Neuronal stem cell (in vitro differentiated cells): ENCODE data around the gene FAM193A.
"Not testable (repeated sequence)": the region's sequence is repeated elsewhere in the genome, so short reads cannot be mapped to it uniquely, and the experiment has no call there.

ENCODE experiments used
- DNase-seq: peaks from one replicate; pipeline ENCODE4 v3.0.0-alpha.2; 2013; ENCODE audit warnings: low spot score
- H2AFZ ChIP-seq: one replicate; pipeline ENCODE4 v1.6.1; 2013; ENCODE audit warnings: mild to moderate bottlenecking, low read length, inconsistent platforms
- H2AK5ac ChIP-seq: 2 replicates; pipeline ENCODE4 v1.6.1; 2013; ENCODE audit warnings: low read depth, mild to moderate bottlenecking, inconsistent platforms, low read length, moderate library complexity, mixed read lengths
- H2BK120ac ChIP-seq: 2 replicates; pipeline ENCODE4 v1.6.1; 2013; ENCODE audit warnings: low read depth, mild to moderate bottlenecking, inconsistent platforms, low read length, moderate library complexity, mixed read lengths
- H2BK12ac ChIP-seq: one replicate; pipeline ENCODE4 v1.6.1; 2013; ENCODE audit warnings: low read length, inconsistent platforms
- H2BK15ac ChIP-seq: 2 replicates; pipeline ENCODE4 v1.6.1; 2013; ENCODE audit warnings: mild to moderate bottlenecking, low read length, inconsistent platforms, mixed read lengths
- H2BK5ac ChIP-seq: one replicate; pipeline ENCODE4 v1.6.1; 2013; ENCODE audit warnings: inconsistent platforms, mild to moderate bottlenecking, low read length, moderate library complexity
- H3K14ac ChIP-seq: one replicate; pipeline ENCODE4 v1.6.1; 2013; ENCODE audit warnings: low read length, inconsistent platforms
- H3K18ac ChIP-seq: 2 replicates; pipeline ENCODE4 v1.6.1; 2013; ENCODE audit warnings: low read length, inconsistent platforms
- H3K23ac ChIP-seq: 2 replicates; pipeline ENCODE4 v1.6.1; 2013; ENCODE audit warnings: low read depth, mild to moderate bottlenecking, mixed read lengths, low read length, inconsistent platforms; ENCODE audit not compliant: poor library complexity
- H3K27ac ChIP-seq: replicated peaks from 3 replicates; pipeline ENCODE4 v1.5.1; 2013; ENCODE audit warnings: low read length, inconsistent platforms
- H3K27me3 ChIP-seq, 3 experiments: 2 replicates each; pipeline ENCODE4 v1.6.1; 2013; ENCODE audit warnings: low read length in 3 of 3, mild to moderate bottlenecking in 2 of 3, inconsistent platforms in 1 of 3, low read depth in 1 of 3, mixed read lengths in 1 of 3, moderate library complexity in 1 of 3; ENCODE audit not compliant: control insufficient read depth in 3 of 3, insufficient read depth in 3 of 3
- H3K36me3 ChIP-seq, 2 donors: replicated peaks in 1 of 2; 2 replicates each; pipeline ENCODE4 v1.6.1; 2013; ENCODE audit warnings: low read length in 2 of 2; ENCODE audit not compliant: control insufficient read depth in 2 of 2, insufficient read depth in 2 of 2
- H3K4ac ChIP-seq: 2 replicates; pipeline ENCODE4 v1.6.1; 2013; ENCODE audit warnings: inconsistent platforms, mild to moderate bottlenecking, low read length, moderate library complexity
- H3K4me1 ChIP-seq, 2 donors: 1 replicate in 1 of 2; 2 replicates in 1 of 2; pipeline ENCODE4 v1.6.1; 2013; ENCODE audit warnings: low read length in 2 of 2, low read depth in 1 of 2; ENCODE audit not compliant: control insufficient read depth in 2 of 2, insufficient read depth in 1 of 2
- H3K4me2 ChIP-seq: one replicate; pipeline ENCODE4 v1.6.1; 2013; ENCODE audit warnings: mild to moderate bottlenecking, low read length, inconsistent platforms; ENCODE audit not compliant: insufficient read depth, poor library complexity, severe bottlenecking
- H3K4me3 ChIP-seq, 2 donors: 2 replicates each; pipeline ENCODE4 v1.5.1; 2013; ENCODE audit warnings: low read length in 2 of 2, mild to moderate bottlenecking in 2 of 2, inconsistent platforms in 1 of 2, moderate library complexity in 1 of 2
- H3K79me1 ChIP-seq: one replicate; pipeline ENCODE4 v1.6.1; 2013; ENCODE audit warnings: low read depth, mild to moderate bottlenecking, inconsistent platforms, low read length, moderate library complexity
- H3K9ac ChIP-seq: one replicate; pipeline ENCODE4 v1.6.1; 2013; ENCODE audit warnings: mild to moderate bottlenecking, low read depth, low read length, inconsistent platforms; ENCODE audit not compliant: poor library complexity
- H3K9me3 ChIP-seq, 2 donors: replicated peaks in 1 of 2; 2 replicates each; pipeline versions ENCODE3 to v1.6.1; 2013; ENCODE audit warnings: low read length in 2 of 2, mild to moderate bottlenecking in 2 of 2, inconsistent platforms in 1 of 2, low read depth in 1 of 2, mixed read lengths in 1 of 2, moderate library complexity in 1 of 2; ENCODE audit not compliant: control insufficient read depth in 2 of 2, insufficient read depth in 1 of 2
- H4K8ac ChIP-seq: one replicate; pipeline ENCODE4 v1.6.1; 2013; ENCODE audit warnings: low read depth, mild to moderate bottlenecking, inconsistent platforms, low read length, moderate library complexity
- H4K91ac ChIP-seq: one replicate; pipeline ENCODE4 v1.6.1; 2013; ENCODE audit warnings: low read length, low read depth, mild to moderate bottlenecking, inconsistent platforms; ENCODE audit not compliant: poor library complexity
- WGBS, 2 donors: extraction: QIAGEN DNeasy Blood & Tissue Kit; methylation state at CpG; one replicate each; pipeline ENCODE4 v1.1.7; 2013; ENCODE audit warnings: missing lambda C conversion rate in 2 of 2, mixed read lengths in 1 of 2; ENCODE audit not compliant: insufficient read length in 2 of 2, insufficient replicate concordance in 1 of 2; ENCODE audit errors: extremely low coverage in 2 of 2; 5-methylcytosine and 5-hydroxymethylcytosine counted together

FAM193A gene

DNA sequence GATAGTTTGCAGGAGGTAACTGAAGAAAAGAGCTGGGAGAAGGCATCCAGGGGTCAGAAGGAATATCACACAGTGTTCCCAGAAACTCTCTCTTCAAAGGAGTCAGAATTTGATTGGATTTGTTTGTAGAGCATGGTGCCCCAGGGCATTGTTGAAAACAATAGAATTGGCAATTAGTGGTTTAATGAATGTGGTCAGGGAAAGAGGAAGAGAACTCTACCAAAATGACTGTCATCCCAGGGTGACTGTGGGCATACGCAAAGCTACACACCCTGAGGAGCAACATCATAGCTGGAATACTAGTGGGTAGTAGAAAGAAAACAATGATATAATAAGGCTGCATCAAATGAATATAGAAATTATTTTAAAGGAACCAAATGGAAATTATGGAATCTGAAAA lies 198.2 kb downstream of the FAM193A start:
- Histone ChIP-seq H3K4me2 (no peak overlapping the region), H2BK15ac (no peak overlapping the region), H4K8ac (no peak overlapping the region), H2AFZ (no peak overlapping the region), H3K4ac (no peak overlapping the region), H3K14ac (no peak overlapping the region), H4K91ac (no peak overlapping the region), H3K36me3 (peaks cover 23 to 51% of the 10 kb centered on the region in 2 donors), H3K4me1 (peaks cover 0 to 3% of the 10 kb centered on the region in 2 donors), H3K9me3 (peaks cover 0 to 15% of the 10 kb centered on the region in 2 donors), H3K9ac (no peak overlapping the region), H2BK5ac (no peak overlapping the region), H3K4me3 (no peak overlapping the region), H3K18ac (no peak overlapping the region), H3K23ac (no peak overlapping the region), H2BK12ac (no peak overlapping the region), H3K27ac (peak overlapping the region; percentile 35), H2BK120ac (no peak overlapping the region), H3K27me3 (no peaks in the 10 kb centered on the region), H3K79me1 (no peaks in the 10 kb centered on the region), H2AK5ac (no peak overlapping the region)
- no peak for DNase-seq
- no CpG with 5 or more reads among the region's 1 CpG for WGBS, 2 donors

DNA sequence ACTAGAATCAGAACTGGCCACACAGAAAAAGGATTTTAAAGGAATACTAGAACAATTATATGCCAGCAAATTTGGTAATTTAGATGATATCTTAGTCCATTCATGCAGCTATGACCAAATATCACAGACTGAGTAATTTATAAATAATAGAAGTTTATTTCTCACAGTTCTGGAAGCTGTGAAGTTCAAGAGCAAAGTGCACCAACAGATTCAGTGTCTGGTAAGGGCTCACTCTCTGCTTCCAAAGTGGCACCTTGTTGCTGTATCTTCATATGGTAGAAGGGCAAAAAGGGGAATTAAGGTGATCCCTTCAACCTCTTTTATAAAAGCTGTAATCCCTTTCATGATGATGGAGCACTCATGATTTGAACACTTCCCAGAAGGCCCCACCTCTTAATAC lies 199.4 kb downstream of the FAM193A start:
- no peak overlapping the region for H3K27ac ChIP-seq
- no peak overlapping the region for H4K91ac ChIP-seq
- H3K4me2 ChIP-seq, result no peak overlapping the region
- peaks cover 19 to 41% of the 10 kb centered on the region in 2 donors for H3K36me3 ChIP-seq
- H3K9ac ChIP-seq, result no peak overlapping the region
- H2BK120ac ChIP-seq, result no peak overlapping the region
- H2BK5ac ChIP-seq, result no peak overlapping the region
- no peak overlapping the region for H2AFZ ChIP-seq
- no peak overlapping the region for H2BK15ac ChIP-seq
- no peak for DNase-seq
- H3K27me3 ChIP-seq, result no peaks in the 10 kb centered on the region
- H4K8ac ChIP-seq, result no peak overlapping the region
- H3K79me1 ChIP-seq, result no peaks in the 10 kb centered on the region
- no peak overlapping the region for H2BK12ac ChIP-seq
- H3K14ac ChIP-seq, result no peak overlapping the region
- no peak overlapping the region for H3K4me3 ChIP-seq
- H2AK5ac ChIP-seq, result no peak overlapping the region
- H3K18ac ChIP-seq, result no peak overlapping the region
- H3K9me3 ChIP-seq, result peaks cover 0 to 15% of the 10 kb centered on the region in 2 donors
- peaks cover 0 to 3% of the 10 kb centered on the region in 2 donors for H3K4me1 ChIP-seq
- H3K4ac ChIP-seq, result no peak overlapping the region
- no peak overlapping the region for H3K23ac ChIP-seq

DNA sequence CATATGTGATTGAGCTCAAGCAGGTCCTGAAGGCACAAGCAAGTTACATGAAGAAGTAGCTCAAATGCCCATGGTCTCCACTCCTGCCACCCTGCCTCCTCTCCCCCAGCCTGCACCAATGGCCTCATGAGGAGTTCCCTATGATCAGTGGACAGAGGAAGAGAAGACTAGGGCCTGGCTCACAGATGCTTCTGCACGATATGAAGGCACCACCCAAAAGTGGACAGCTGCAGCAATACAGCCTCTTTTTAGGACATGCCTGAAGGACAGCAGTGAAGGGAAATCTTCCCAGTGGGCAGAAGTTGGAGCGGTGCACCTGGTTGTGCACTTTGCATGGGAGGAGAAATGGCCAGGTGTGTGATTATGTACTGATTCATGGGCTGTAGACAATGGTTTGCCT lies 201.8 kb downstream of the FAM193A start:
- not testable (repeated sequence) for H2BK120ac ChIP-seq, H3K27ac ChIP-seq, H3K4me1 ChIP-seq, H3K4me2 ChIP-seq, H2AFZ ChIP-seq, H2AK5ac ChIP-seq, H3K18ac ChIP-seq, H3K14ac ChIP-seq, H2BK12ac ChIP-seq, H4K8ac ChIP-seq, H3K9ac ChIP-seq, H3K4me3 ChIP-seq, H3K23ac ChIP-seq, H2BK15ac ChIP-seq, H3K27me3 ChIP-seq, DNase-seq, H2BK5ac ChIP-seq, H3K4ac ChIP-seq, H3K79me1 ChIP-seq, H4K91ac ChIP-seq
- WGBS, 2 donors, result no CpG with 5 or more reads among the region's 2 CpGs
- peaks cover 11 to 41% of the 10 kb centered on the region in 2 donors for H3K36me3 ChIP-seq
- H3K9me3 ChIP-seq, result peaks cover 0 to 15% of the 10 kb centered on the region in 2 donors

DNA sequence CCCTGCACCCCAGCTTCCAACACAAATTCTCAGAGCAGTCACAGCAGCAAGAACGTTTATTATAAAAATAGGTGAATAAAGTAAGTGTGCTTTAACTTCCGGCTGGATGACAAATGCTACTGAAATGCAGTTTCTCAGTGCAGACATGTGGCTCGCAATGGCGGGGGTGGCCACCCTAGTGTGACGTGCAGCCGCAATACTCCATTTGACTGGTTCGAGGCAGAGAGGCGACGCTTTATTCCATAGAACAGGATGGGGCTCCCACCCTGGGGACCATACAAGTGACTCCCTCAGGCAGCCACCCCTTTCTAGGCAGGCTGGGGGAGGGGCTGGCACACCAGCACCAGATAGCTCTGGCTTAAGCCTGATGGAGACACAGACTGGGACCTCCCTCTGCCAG lies 205.2 kb downstream of the FAM193A start:
- Histone ChIP-seq H3K4me3 (no peak overlapping the region), H3K18ac (no peak overlapping the region), H3K4ac (no peak overlapping the region), H3K9ac (no peak overlapping the region), H2BK15ac (no peak overlapping the region), H2BK12ac (no peak overlapping the region), H2BK5ac (no peak overlapping the region), H3K4me1 (peaks cover 0 to 8% of the 10 kb centered on the region in 2 donors), H2BK120ac (no peak overlapping the region), H3K79me1 (no peaks in the 10 kb centered on the region), H3K27ac (no peak overlapping the region), H3K9me3 (peaks cover 0 to 3% of the 10 kb centered on the region in 2 donors), H3K36me3 (peaks cover 24 to 59% of the 10 kb centered on the region in 2 donors), H3K14ac (no peak overlapping the region), H3K27me3 (no peaks in the 10 kb centered on the region), H4K91ac (no peak overlapping the region), H2AK5ac (no peak overlapping the region), H4K8ac (no peak overlapping the region), H2AFZ (no peak overlapping the region), H3K4me2 (no peak overlapping the region), H3K23ac (no peak overlapping the region)
- no CpG with 5 or more reads among the region's 9 CpGs for WGBS, 2 donors
- DNase-seq, result no peak
